Activated CD4-positive, alpha-beta T cell treated with anti-CD3 and anti-CD28 coated beads, Interleukin-2, amount 50 U/mL, for 16 hours (primary cell): Measurements from ENCODE around the gene RSPH1.

Experiments used
- DNase-seq: peaks from one replicate; pipeline ENCODE4 v3.0.0-alpha.2; 2020

Gene RSPH1

GRCh38 chr21:42443181-42443785, 52.7 kb downstream of the RSPH1 start:
- DNase-seq = no peak

GRCh38 chr21:42441963-42442362, 54.1 kb downstream of the RSPH1 start:
- no peak for DNase-seq

GRCh38 chr21:42440187-42440792, 55.7 kb downstream of the RSPH1 start:
- DNase-seq = no peak

- DNase-seq = peak; percentile 34
These were observed 56.5 kb downstream of the RSPH1 start for GRCh38 chr21:42439284-42440186.

GRCh38 chr21:42438316-42439205, 57.5 kb downstream of the RSPH1 start:
- no peak for DNase-seq

- DNase-seq = no peak
These were observed 58.2 kb downstream of the RSPH1 start for GRCh38 chr21:42437786-42438185.

GRCh38 chr21:42436914-42437313, 59.1 kb downstream of the RSPH1 start:
- no peak for DNase-seq

- DNase-seq = no peak
These were observed 60.2 kb downstream of the RSPH1 start for GRCh38 chr21:42435833-42436232.

- no peak for DNase-seq
These were observed 60.6 kb downstream of the RSPH1 start for GRCh38 chr21:42435401-42435800.

GRCh38 chr21:42434884-42435283, 61.1 kb downstream of the RSPH1 start:
- DNase-seq = no peak

- no peak for DNase-seq
These were observed 62.0 kb downstream of the RSPH1 start for GRCh38 chr21:42433946-42434551.

- DNase-seq = no peak
These were observed 63.3 kb downstream of the RSPH1 start for GRCh38 chr21:42432695-42433094.

GRCh38 chr21:42431196-42431595, 64.8 kb downstream of the RSPH1 start:
- no peak for DNase-seq

GRCh38 chr21:42430521-42430920, 65.5 kb downstream of the RSPH1 start:
- no peak for DNase-seq

- DNase-seq = no peak
These were observed 66.2 kb downstream of the RSPH1 start for GRCh38 chr21:42429856-42430255.

GRCh38 chr21:42429021-42429420, 67.0 kb downstream of the RSPH1 start:
- DNase-seq = no peak

GRCh38 chr21:42427809-42428419, 68.1 kb downstream of the RSPH1 start:
- DNase-seq = no peak

GRCh38 chr21:42426876-42427480, 69.0 kb downstream of the RSPH1 start:
- no peak for DNase-seq

GRCh38 chr21:42426424-42426823, 69.6 kb downstream of the RSPH1 start:
- no peak for DNase-seq

GRCh38 chr21:42425591-42425990, 70.4 kb downstream of the RSPH1 start:
- peak; percentile 63 for DNase-seq

- DNase-seq = peak; percentile 89
These were observed 71.0 kb downstream of the RSPH1 start for GRCh38 chr21:42424914-42425541.
